ENCODE data around the gene RPS26. TPM values are rescaled to one million over a fixed set of nuclear protein-coding genes. Genes with fewer than 3 reads are reported as not detected.

Gene RPS26
- total and polyA plus RNA-seq, 2 of the 13 experiments (the other 11 are each of a cell fraction or from before 2014, with no cell fraction given): 150 to 421 TPM

DNA sequence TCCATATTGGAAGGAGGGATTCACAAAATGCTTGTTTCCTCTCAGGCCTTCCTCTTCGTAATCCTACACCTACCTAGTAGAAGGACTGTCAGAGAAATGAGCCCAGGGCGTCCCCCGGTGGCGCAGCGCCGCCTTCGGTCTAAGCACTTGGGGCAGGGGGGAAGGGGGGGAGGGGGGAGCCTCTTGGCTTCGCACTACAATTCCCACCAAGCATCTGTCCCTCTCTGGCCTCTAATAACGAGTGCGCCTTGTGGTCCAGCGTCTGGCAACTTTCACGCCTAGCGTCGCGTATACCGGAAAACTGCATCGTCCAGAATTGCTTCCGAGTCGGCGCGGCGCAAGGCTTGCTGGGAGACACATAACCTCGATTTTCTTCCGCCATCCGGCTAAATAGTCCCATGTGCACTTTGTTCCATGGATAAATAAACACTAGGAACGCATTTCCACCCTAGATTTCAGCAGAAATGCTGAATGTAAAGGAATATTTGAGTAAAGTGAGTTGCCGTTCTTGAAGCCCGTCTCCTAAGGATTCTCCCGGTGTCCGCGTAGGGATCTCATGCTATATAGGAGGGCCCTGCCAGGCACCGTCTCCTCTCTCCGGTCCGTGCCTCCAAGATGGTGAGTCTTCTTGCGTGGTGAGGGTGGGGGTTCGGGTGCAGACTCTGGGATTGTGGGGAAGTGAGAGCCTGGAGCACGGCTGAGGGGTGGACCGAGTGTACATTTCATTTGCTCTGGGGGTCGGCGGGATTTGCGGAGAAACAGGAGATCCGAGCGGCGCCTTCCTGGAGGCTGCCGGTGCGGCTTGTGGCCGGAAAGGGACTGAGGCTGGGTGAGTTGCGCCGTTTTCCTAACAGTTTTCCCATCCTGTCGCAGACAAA, at the start of gene RPS26 (continued):
- TF ChIP-seq SNRNP70 (IDR thresholded peaks at IDR 0.05; ENCODE audit: low read depth, low read length) (no peak), ZSCAN30 (CRISPR knock-in tag; IDR thresholded peaks at IDR 0.05) (no peak), RBM22 (optimal IDR thresholded peaks at IDR 0.05; ENCODE audit: low read length) (peak; percentile 33), HNF4G (IDR thresholded peaks at IDR 0.05; ENCODE audit: borderline replicate concordance, low read depth, low read length) (peak; percentile 43), HNF4G (CRISPR knock-in tag; IDR thresholded peaks at IDR 0.05; ENCODE audit: borderline replicate concordance, low read depth) (peak; percentile 36; the same call in 1 of the 2 replicates), ETV6 (CRISPR knock-in tag; conservative IDR thresholded peaks at IDR 0.05) (peak; percentile 62; the same call in 1 of the 2 replicates), RFX1 (IDR thresholded peaks at IDR 0.05) (no peak), SRSF1 (optimal IDR thresholded peaks at IDR 0.05; ENCODE audit: low read depth, low read length) (peak; percentile 54), GFI1 (CRISPR knock-in tag; IDR thresholded peaks at IDR 0.05; ENCODE audit: borderline replicate concordance) (peak; percentile 56; the same call in 1 of the 2 replicates), CHCHD3 (CRISPR knock-in tag; IDR thresholded peaks at IDR 0.05) (no peak), KLF9 (CRISPR knock-in tag; IDR thresholded peaks at IDR 0.05; ENCODE audit: low read depth) (no peak), THAP11 (CRISPR knock-in tag; IDR thresholded peaks at IDR 0.05) (peak; percentile 99), ZNF546 (CRISPR knock-in tag; conservative IDR thresholded peaks at IDR 0.05) (peak; percentile 66; the same call in 1 of the 2 replicates), ZNF614 (CRISPR knock-in tag; IDR thresholded peaks at IDR 0.05; ENCODE audit: borderline replicate concordance) (peak; percentile 75; the same call in 1 of the 2 replicates), FOSL1 (CRISPR knock-in tag; IDR thresholded peaks at IDR 0.05; ENCODE audit: borderline replicate concordance) (no peak; the same call in 1 of the 2 replicates), ZNF777 (CRISPR knock-in tag; IDR thresholded peaks at IDR 0.05) (peak; percentile 55; the same call in 1 of the 2 replicates), ARNTL (CRISPR knock-in tag; IDR thresholded peaks at IDR 0.05) (0 out of 2 replicates have a peak, but pooled peaks have one; percentile 20), PCBP1 (IDR thresholded peaks at IDR 0.05; ENCODE audit: borderline replicate concordance, low read depth, low read length) (peak; percentile 95; the same call in 1 of the 2 replicates), GZF1 (CRISPR knock-in tag; IDR thresholded peaks at IDR 0.05) (no peak; the same call in 1 of the 2 replicates), ISX (CRISPR knock-in tag; conservative IDR thresholded peaks at IDR 0.05) (0 out of 2 replicates have a peak, but pooled peaks have one; percentile 82), ZNF256 (CRISPR knock-in tag; conservative IDR thresholded peaks at IDR 0.05) (no peak), DR1 (CRISPR knock-in tag; IDR thresholded peaks at IDR 0.05) (peak; percentile 94), PLRG1 (conservative IDR thresholded peaks at IDR 0.05) (no peak), RXRB (CRISPR knock-in tag; IDR thresholded peaks at IDR 0.05; ENCODE audit: borderline replicate concordance) (peak; percentile 54), ELF1 (CRISPR knock-in tag; IDR thresholded peaks at IDR 0.05) (peak; percentile 95), CREM (IDR thresholded peaks at IDR 0.05) (peak; percentile 97), CREM (CRISPR knock-in tag; IDR thresholded peaks at IDR 0.05) (peak; percentile 24; the same call in 1 of the 2 replicates), CREB1 (IDR thresholded peaks at IDR 0.05) (peak; percentile 82), CREB1 (CRISPR knock-in tag; IDR thresholded peaks at IDR 0.05) (peak; percentile 93), EED (CRISPR knock-in tag; IDR thresholded peaks at IDR 0.05) (peak; percentile 94)
- TF ChIP-seq, protein P1, sequence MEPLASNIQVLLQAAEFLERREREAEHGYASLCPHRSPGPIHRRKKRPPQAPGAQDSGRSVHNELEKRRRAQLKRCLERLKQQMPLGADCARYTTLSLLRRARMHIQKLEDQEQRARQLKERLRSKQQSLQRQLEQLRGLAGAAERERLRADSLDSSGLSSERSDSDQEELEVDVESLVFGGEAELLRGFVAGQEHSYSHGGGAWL (CRISPR knock-in tag; IDR thresholded peaks at IDR 0.05): peak; percentile 77
- TF ChIP-seq, protein P2, sequence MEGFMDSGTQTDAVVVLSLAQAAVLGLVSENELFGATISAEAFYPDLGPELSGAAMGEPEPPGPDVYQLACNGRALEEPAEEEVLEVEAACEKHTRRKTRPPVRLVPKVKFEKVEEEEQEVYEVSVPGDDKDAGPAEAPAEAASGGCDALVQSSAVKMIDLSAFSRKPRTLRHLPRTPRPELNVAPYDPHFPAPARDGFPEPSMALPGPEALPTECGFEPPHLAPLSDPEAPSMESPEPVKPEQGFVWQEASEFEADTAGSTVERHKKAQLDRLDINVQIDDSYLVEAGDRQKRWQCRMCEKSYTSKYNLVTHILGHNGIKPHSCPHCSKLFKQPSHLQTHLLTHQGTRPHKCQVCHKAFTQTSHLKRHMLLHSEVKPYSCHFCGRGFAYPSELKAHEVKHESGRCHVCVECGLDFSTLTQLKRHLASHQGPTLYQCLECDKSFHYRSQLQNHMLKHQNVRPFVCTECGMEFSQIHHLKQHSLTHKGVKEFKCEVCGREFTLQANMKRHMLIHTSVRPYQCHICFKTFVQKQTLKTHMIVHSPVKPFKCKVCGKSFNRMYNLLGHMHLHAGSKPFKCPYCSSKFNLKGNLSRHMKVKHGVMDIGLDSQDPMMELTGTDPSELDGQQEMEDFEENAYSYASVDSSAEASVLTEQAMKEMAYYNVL (CRISPR knock-in tag; IDR thresholded peaks at IDR 0.05; ENCODE audit: borderline replicate concordance): peak; percentile 76; the same call in 1 of the 2 replicates
